ENCODE data around the gene XXYLT1. TPM values are rescaled to one million over a fixed set of nuclear protein-coding genes. Genes with fewer than 3 reads are reported as not detected.

Gene XXYLT1
- total and polyA plus RNA-seq, 12 donors: 6.2 to 14.6 (median 9.3) TPM

DNA sequence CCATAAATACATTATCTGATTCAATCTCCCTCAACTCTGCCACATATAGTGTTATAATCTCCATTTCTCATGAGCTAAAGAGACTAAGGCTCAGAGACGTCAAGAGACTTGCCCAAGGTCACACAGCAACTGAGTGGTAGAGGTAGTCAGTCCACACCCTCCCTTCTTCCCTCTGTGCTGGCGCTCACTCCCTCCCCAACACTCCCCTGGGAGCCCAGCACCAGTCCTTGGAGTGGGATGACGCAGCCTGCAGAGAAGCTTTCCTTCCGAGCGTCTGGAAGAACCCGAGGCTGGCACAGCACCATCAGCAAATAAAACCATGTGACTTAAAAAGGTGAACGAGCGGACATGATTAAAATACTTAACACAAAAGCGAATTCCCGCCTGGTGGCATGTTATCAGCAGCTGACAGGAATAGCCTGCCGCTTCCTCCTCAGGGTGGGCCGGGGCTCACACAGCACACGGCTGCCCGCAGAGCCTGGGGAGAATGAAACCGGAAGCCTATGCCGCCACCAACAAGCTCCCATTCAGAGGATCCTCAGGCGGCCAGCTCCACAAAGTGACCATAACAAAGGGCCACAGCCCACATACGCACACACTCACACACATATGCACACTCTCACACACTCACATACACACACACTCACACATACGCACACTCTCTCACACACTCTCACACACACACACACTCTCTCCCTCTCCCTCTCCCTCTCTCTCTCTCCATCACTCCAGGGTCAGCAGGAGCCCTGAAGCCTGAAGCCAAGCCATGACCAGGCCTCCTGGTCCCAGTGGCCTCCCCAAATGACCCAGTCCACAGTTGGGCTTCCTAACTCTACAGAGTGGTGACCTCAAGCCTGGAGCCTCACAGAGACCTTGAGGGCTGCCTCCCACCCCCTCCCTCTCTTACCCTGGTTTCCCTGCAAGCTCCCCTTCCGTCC, 120.5 kb downstream of the XXYLT1 start:
- Histone ChIP-seq H3K27me3 (no peaks in the 10 kb centered on the region), H3K36me3 (replicated peaks in 1 of 2) (no peaks in the 10 kb centered on the region), H3K9me3 (replicated peaks in 1 of 3) (no peaks in the 10 kb centered on the region), H3K27ac (peak overlapping the region in 4 of 5 donors; percentile 47 to 91 (median 77)), H3K4me3 (peak overlapping the region in 2 of 4 donors; percentile 8 to 46), H3K4me1 (replicated peaks in 1 of 2) (peaks cover 14 to 35% of the 10 kb centered on the region in 2 donors)
- WGBS, 4 donors: 13 to 23% (median 16%) methylated on average over 16 to 20 of the region's 20 CpGs
- intact Hi-C loops (cut with DNase I): no loop called here
- TF ChIP-seq, protein P1, sequence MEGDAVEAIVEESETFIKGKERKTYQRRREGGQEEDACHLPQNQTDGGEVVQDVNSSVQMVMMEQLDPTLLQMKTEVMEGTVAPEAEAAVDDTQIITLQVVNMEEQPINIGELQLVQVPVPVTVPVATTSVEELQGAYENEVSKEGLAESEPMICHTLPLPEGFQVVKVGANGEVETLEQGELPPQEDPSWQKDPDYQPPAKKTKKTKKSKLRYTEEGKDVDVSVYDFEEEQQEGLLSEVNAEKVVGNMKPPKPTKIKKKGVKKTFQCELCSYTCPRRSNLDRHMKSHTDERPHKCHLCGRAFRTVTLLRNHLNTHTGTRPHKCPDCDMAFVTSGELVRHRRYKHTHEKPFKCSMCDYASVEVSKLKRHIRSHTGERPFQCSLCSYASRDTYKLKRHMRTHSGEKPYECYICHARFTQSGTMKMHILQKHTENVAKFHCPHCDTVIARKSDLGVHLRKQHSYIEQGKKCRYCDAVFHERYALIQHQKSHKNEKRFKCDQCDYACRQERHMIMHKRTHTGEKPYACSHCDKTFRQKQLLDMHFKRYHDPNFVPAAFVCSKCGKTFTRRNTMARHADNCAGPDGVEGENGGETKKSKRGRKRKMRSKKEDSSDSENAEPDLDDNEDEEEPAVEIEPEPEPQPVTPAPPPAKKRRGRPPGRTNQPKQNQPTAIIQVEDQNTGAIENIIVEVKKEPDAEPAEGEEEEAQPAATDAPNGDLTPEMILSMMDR (IDR thresholded peaks at IDR 0.05): no peak
- TF ChIP-seq POLR2A (IDR thresholded peaks at IDR 0.05): peak in 1 of 2 donors; percentile 40
- peak; percentile 83 to 93 (median 89) for DNase-seq

DNA sequence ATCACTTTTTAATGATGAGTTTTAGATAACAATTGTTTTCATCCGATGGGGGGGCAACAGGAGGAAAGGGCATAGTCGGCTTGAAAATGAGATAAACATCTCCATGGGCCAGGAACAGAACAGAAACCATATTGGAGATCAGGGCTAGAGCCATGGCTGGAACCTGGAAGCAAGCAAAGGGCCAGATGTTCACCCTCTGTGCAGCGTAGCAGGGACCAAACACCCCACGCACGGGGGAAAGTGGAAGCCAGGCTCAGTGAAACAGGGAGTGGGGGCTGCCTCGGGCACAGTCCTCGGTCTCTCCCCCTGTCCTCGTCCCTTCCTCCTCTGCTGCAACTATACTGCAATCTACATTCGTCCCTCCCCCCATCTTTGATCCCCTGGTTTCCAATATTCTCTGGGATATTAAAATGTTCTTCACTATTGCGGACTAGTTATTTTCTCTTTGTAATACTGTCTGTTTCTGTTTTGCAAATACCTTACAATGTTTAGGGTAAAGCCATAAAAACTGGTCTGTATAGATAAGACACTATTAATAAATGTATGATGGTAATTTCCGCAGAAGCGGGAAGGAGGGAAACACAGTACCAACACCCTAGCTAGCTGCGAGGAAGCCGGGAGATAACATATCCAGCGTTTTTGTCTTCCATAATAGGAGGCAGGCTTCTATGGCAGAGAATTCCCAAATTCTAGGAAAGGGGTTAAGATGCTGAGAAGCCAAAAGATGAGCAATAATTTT, 121.5 kb downstream of the XXYLT1 start:
- no peak for DNase-seq
- H3K27me3 ChIP-seq: no peaks in the 10 kb centered on the region
- 57 to 69% (median 59%) methylated on average over 12 to 15 of the region's 15 CpGs for WGBS, 4 donors
- H3K4me3 ChIP-seq: no peak overlapping the region
- H3K4me1 ChIP-seq (replicated peaks in 1 of 2): peaks cover 4 to 25% of the 10 kb centered on the region in 2 donors
- peak overlapping the region in 3 of 5 donors; percentile 66 to 91 (median 88) for H3K27ac ChIP-seq
- intact Hi-C loops (cut with DNase I): no loop called here
- H3K36me3 ChIP-seq (replicated peaks in 1 of 2): no peaks in the 10 kb centered on the region
- H3K9me3 ChIP-seq (replicated peaks in 1 of 3): no peaks in the 10 kb centered on the region
- TF ChIP-seq POLR2A (IDR thresholded peaks at IDR 0.05): no peak
- TF ChIP-seq, protein P1 (IDR thresholded peaks at IDR 0.05): no peak

DNA sequence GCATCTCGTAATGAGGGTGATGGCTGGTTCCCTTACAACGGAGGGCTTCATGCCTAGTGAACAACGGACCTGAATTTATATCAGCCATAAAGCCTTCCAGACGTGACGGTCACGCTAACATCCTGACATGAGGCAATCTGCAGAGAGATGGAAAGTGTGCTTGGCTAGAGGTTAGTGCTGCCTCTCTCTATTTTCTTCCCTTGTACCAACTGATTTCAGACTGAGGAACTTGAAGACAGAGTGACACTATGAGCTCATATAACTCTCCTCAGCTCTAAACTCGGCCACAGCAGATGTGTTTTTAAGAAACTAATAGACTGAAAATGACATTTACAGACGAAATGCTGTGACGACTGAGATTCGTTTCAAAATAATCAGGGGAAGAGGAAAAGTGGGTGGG, 122.4 kb downstream of the XXYLT1 start:
- Histone ChIP-seq H3K4me1 (replicated peaks in 1 of 2) (peaks cover 0 to 20% of the 10 kb centered on the region in 2 donors), H3K27me3 (no peaks in the 10 kb centered on the region), H3K36me3 (replicated peaks in 1 of 2) (no peaks in the 10 kb centered on the region), H3K4me3 (no peak overlapping the region), H3K9me3 (replicated peaks in 1 of 3) (no peaks in the 10 kb centered on the region), H3K27ac (peak overlapping the region in 2 of 5 donors; percentile 54 to 91)
- no peak for DNase-seq
- no peak for TF ChIP-seq POLR2A (IDR thresholded peaks at IDR 0.05)
- TF ChIP-seq, protein P1 (IDR thresholded peaks at IDR 0.05): no peak
- intact Hi-C loops (cut with DNase I): no loop called here
- WGBS, 4 donors: 50 to 75% (median 55%) methylated on average over 10 of the region's 10 CpGs

DNA sequence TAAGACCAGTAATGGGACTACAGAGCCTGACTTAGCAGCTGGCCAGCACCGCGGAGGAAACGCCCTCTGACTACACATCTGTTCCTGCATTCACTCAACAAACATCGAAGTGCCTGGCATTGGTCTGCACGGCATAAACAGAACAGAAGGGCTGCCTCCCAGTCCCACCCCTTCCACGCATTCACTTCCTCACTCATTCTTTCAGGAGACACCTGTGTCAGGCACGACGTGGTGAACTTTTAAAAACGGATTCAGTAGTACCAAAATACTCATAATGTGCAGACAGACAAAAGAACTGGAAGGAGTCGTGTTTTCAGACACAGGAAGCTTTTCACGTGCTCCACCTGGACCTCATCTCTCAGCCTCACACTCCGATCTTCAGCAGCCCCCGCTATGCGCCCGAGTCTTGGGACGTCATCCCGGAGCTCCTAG, 123.3 kb downstream of the XXYLT1 start:
- Histone ChIP-seq H3K9me3 (replicated peaks in 1 of 3) (no peaks in the 10 kb centered on the region), H3K36me3 (replicated peaks in 1 of 2) (no peaks in the 10 kb centered on the region), H3K4me1 (replicated peaks in 1 of 2) (peaks cover 3 to 21% of the 10 kb centered on the region in 2 donors), H3K27me3 (no peaks in the 10 kb centered on the region), H3K27ac (peak overlapping the region in 1 of 5 donors; percentile 44), H3K4me3 (no peak overlapping the region)
- intact Hi-C loops (cut with DNase I): no loop called here
- 66 to 72% (median 71%) methylated on average over 17 of the region's 17 CpGs for WGBS, 4 donors
- DNase-seq: peak in 2 of 7 donors; percentile 33 to 78
- TF ChIP-seq, protein P1 (IDR thresholded peaks at IDR 0.05): no peak
- TF ChIP-seq POLR2A (IDR thresholded peaks at IDR 0.05): no peak

Data from adrenal gland (tissue), 12 donors.